ENCODE data around the gene MAPK8IP2.

The MAPK8IP2 gene

GRCh38 chr22:50578776-50579310, 21.8 kb upstream of the MAPK8IP2 start:
- no peak for TF ChIP-seq SIN3A (IDR thresholded peaks at IDR 0.05; ENCODE audit: borderline replicate concordance, insufficient read depth, low read length)

DNA sequence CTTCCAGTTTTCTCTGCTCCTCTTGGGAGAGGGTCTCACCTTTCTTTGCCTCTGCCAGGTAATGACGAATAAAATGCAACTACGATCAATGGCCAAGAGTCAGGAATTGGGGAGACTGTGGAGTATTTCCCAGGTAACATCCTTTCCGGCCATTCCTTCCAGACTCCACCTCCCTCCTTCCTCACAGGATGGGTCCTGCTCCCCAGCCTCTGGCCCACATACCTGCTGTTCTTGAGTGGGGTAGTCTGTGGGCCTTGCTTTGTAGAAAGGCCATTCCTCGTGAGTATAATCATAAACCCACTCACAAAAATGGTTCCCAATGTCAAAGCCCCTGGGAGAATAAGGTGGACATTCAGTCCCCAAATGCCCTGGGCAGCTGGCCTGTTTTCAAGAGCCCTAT, 20.8 kb upstream of the MAPK8IP2 start:
- TF ChIP-seq TAF1 (IDR thresholded peaks at IDR 0.05; ENCODE audit: borderline replicate concordance, insufficient read depth, low read length) = no peak
- no peak for TF ChIP-seq SIN3A (IDR thresholded peaks at IDR 0.05; ENCODE audit: borderline replicate concordance, insufficient read depth, low read length)
- no peak for TF ChIP-seq POLR2AphosphoS5 (IDR thresholded peaks at IDR 0.05; ENCODE audit: low read depth, low read length)
- TF ChIP-seq REST (IDR thresholded peaks at IDR 0.05; ENCODE audit: insufficient read depth in 1 of 2, low read depth in 2 of 2, low read length in 2 of 2) = no peak
- TF ChIP-seq FOXP2 (optimal IDR thresholded peaks at IDR 0.05; ENCODE audit: borderline replicate concordance, extremely low read depth, extremely low read length, insufficient read depth) = no peak

GRCh38 chr22:50581031-50581949, 19.3 kb upstream of the MAPK8IP2 start:
- no peak for TF ChIP-seq REST (IDR thresholded peaks at IDR 0.05; ENCODE audit: insufficient read depth in 1 of 2, low read depth in 2 of 2, low read length in 2 of 2)
- no peak for TF ChIP-seq FOXP2 (optimal IDR thresholded peaks at IDR 0.05; ENCODE audit: borderline replicate concordance, extremely low read depth, extremely low read length, insufficient read depth)
- TF ChIP-seq POLR2AphosphoS5 (IDR thresholded peaks at IDR 0.05; ENCODE audit: low read depth, low read length) = no peak
- TF ChIP-seq SIN3A (IDR thresholded peaks at IDR 0.05; ENCODE audit: borderline replicate concordance, insufficient read depth, low read length) = no peak
- no peak for TF ChIP-seq TAF1 (IDR thresholded peaks at IDR 0.05; ENCODE audit: borderline replicate concordance, insufficient read depth, low read length)

GRCh38 chr22:50581950-50582492, 18.6 kb upstream of the MAPK8IP2 start:
- TF ChIP-seq TAF1 (IDR thresholded peaks at IDR 0.05; ENCODE audit: borderline replicate concordance, insufficient read depth, low read length) (no peak), REST (IDR thresholded peaks at IDR 0.05; ENCODE audit: insufficient read depth in 1 of 2, low read depth in 2 of 2, low read length in 2 of 2) (no peak), SIN3A (IDR thresholded peaks at IDR 0.05; ENCODE audit: borderline replicate concordance, insufficient read depth, low read length) (no peak), POLR2AphosphoS5 (IDR thresholded peaks at IDR 0.05; ENCODE audit: low read depth, low read length) (no peak), FOXP2 (optimal IDR thresholded peaks at IDR 0.05; ENCODE audit: borderline replicate concordance, extremely low read depth, extremely low read length, insufficient read depth) (peak; percentile 4)

- TF ChIP-seq FOXP2 (optimal IDR thresholded peaks at IDR 0.05; ENCODE audit: borderline replicate concordance, extremely low read depth, extremely low read length, insufficient read depth) (no peak), POLR2AphosphoS5 (IDR thresholded peaks at IDR 0.05; ENCODE audit: low read depth, low read length) (peak; percentile 69)
Observed at GRCh38 chr22:50582493-50583293, 17.9 kb upstream of the MAPK8IP2 start, which contains the start of gene CHKB. TSS of gene CHKB (minus strand) at chr22:50582849. CDS start at chr22:50582781, 68 bp downstream.
